PC-3 (cell line): Measurements from ENCODE around the gene MRPL14.

Source experiments
- EZH2 ChIP-seq: fragments of 300-600 bp; sonication (generic); IDR thresholded peaks from one replicate; pipeline ENCODE4 v1.6.1; 2017; ENCODE audit warnings: antibody characterized with exemption, mild to moderate bottlenecking, low read length; ENCODE audit not compliant: unreplicated experiment
- EZH2phosphoT487 ChIP-seq: fragments of 300-600 bp; sonication (generic); IDR thresholded peaks from 2 replicates; pipeline ENCODE4 v1.6.1; 2018; ENCODE audit warnings: mild to moderate bottlenecking, antibody characterized with exemption, low read length, borderline replicate concordance
- TF ChIP-seq, protein P1 (sequence below): fragments of 300-600 bp; sonication (generic); conservative IDR thresholded peaks from 2 replicates; pipeline ENCODE4 v1.5.1; 2017; ENCODE audit warnings: antibody characterized with exemption, low read depth, mild to moderate bottlenecking, low read length

DNA sequence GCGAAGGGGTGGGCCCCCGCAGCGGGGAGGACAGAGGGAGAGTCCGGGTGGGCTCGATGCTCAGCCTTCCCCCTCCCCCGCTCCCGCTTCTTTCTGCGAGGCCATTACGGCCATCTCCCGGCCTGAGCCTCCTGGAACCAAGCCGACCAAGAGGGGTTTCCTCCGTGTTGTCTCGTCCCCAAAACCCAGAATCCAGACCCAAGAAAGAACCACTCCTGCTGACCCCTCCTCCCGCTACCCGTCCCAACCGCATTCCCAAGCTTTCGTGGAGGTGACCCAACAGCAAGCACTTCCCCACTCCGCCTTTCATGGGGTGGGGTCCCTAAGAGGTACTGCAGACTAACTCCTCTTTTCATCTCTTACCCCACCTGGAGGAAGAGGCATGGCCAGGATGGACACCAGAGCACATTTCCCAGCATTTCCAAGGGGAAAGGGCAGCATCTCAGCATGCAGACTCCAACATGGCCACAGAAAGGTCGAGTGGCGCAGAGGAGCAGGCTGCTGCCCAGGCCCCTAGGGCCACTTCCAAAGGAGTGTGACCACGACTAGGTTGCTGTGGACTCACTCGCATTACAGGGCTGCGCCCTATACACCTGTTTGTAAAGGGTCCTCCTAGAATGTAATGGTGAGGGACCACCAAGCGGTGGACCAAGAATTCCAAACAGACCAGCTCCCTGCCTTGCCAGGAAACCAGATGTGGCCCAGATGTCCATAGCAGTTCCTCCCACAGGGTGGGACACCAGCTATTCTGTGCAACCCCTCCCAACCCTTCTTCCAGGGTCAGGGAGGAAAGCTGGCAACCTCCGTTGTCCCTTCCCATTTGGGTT is 53.4 kb downstream of the MRPL14 start:
- TF ChIP-seq EZH2phosphoT487 (no peak), EZH2 (no peak)
- TF ChIP-seq, protein P1, sequence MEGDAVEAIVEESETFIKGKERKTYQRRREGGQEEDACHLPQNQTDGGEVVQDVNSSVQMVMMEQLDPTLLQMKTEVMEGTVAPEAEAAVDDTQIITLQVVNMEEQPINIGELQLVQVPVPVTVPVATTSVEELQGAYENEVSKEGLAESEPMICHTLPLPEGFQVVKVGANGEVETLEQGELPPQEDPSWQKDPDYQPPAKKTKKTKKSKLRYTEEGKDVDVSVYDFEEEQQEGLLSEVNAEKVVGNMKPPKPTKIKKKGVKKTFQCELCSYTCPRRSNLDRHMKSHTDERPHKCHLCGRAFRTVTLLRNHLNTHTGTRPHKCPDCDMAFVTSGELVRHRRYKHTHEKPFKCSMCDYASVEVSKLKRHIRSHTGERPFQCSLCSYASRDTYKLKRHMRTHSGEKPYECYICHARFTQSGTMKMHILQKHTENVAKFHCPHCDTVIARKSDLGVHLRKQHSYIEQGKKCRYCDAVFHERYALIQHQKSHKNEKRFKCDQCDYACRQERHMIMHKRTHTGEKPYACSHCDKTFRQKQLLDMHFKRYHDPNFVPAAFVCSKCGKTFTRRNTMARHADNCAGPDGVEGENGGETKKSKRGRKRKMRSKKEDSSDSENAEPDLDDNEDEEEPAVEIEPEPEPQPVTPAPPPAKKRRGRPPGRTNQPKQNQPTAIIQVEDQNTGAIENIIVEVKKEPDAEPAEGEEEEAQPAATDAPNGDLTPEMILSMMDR = no peak
